ENCODE data around the gene FAM118B.

Gene FAM118B

DNA sequence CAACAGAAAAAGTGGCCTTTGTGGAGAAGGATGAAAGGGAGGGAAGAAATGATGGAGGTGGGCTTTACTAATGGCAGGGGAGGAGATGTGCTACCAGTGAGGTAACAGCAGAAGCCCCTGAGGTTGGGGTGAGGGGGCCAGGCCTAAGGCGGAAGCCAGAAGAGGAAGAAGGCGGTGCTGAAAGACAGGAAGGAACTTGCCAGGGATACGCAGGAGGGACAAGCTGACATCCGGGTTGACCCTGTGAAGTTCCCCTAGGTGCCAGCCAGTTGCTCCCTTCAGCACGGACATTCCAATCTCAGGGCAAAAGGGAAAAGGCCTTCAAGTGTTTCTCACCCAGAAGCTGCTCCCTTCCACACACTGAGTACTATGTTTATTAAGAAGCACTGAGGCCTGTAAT is 69.0 kb downstream of the FAM118B start:
- H3K36me3 ChIP-seq (ENCODE audit: control insufficient read depth in 1 of 2, insufficient read depth in 2 of 2, low read length in 2 of 2): peaks cover 13 to 22% of the 10 kb centered on the region in 2 donors
- no peaks in the 10 kb centered on the region for H3K27me3 ChIP-seq (ENCODE audit: low read depth, low read length)
- no peaks in the 10 kb centered on the region for H3K9me3 ChIP-seq (ENCODE audit: control insufficient read depth in 1 of 2, low read length in 2 of 2)
- H3K27ac ChIP-seq (ENCODE audit: low read length): no peak overlapping the region
- no peak overlapping the region for H3K4me3 ChIP-seq (ENCODE audit: low read depth in 1 of 2, low read length in 2 of 2)
- H3K4me1 ChIP-seq (ENCODE audit: control insufficient read depth in 1 of 2, insufficient read depth in 2 of 2, low read length in 2 of 2): peaks cover 9 to 17% of the 10 kb centered on the region in 2 donors

DNA sequence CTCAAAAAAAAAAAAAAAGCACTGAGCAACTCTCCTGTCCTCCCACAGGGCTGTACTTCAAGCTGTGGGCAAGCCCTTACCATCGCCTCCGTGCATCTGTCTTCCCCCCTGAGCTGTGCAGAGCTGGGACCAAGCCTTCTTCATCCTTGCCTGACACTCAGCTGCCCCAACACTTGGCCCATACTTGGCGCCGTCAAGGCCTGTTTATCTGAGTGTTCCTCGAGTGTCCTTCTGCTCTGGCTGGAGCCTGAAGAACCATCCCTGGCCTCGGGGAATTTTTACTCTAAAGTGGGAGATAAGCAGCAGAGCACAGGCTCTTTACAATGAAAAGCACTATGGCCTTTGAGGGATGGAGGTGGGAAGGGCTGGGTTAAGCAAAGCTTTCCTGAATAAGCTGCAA is 69.7 kb downstream of the FAM118B start:
- no peak overlapping the region for H3K27ac ChIP-seq (ENCODE audit: low read length)
- peaks cover 9 to 17% of the 10 kb centered on the region in 2 donors for H3K4me1 ChIP-seq (ENCODE audit: control insufficient read depth in 1 of 2, insufficient read depth in 2 of 2, low read length in 2 of 2)
- H3K4me3 ChIP-seq (ENCODE audit: low read depth in 1 of 2, low read length in 2 of 2): no peak overlapping the region

GRCh38 chr11:126281666-126282175 is 70.1 kb downstream of the FAM118B start:
- H3K36me3 ChIP-seq (ENCODE audit: control insufficient read depth in 1 of 2, insufficient read depth in 2 of 2, low read length in 2 of 2): peaks cover 5 to 17% of the 10 kb centered on the region in 2 donors
- H3K27ac ChIP-seq (ENCODE audit: low read length): peak overlapping the region; percentile 54
- no peaks in the 10 kb centered on the region for H3K27me3 ChIP-seq (ENCODE audit: low read depth, low read length)
- no peaks in the 10 kb centered on the region for H3K9me3 ChIP-seq (ENCODE audit: control insufficient read depth in 1 of 2, low read length in 2 of 2)
- peak overlapping the region; percentile 73 to 81 for H3K4me3 ChIP-seq (ENCODE audit: low read depth in 1 of 2, low read length in 2 of 2)
- H3K4me1 ChIP-seq (ENCODE audit: control insufficient read depth in 1 of 2, insufficient read depth in 2 of 2, low read length in 2 of 2): peaks cover 9 to 17% of the 10 kb centered on the region in 2 donors

More for the DNA sequence above, 69.7 kb downstream of the FAM118B start:
- Histone ChIP-seq H3K9me3 (ENCODE audit: control insufficient read depth in 1 of 2, low read length in 2 of 2) (no peaks in the 10 kb centered on the region), H3K27me3 (ENCODE audit: low read depth, low read length) (no peaks in the 10 kb centered on the region), H3K36me3 (ENCODE audit: control insufficient read depth in 1 of 2, insufficient read depth in 2 of 2, low read length in 2 of 2) (peaks cover 6 to 17% of the 10 kb centered on the region in 2 donors)

DNA sequence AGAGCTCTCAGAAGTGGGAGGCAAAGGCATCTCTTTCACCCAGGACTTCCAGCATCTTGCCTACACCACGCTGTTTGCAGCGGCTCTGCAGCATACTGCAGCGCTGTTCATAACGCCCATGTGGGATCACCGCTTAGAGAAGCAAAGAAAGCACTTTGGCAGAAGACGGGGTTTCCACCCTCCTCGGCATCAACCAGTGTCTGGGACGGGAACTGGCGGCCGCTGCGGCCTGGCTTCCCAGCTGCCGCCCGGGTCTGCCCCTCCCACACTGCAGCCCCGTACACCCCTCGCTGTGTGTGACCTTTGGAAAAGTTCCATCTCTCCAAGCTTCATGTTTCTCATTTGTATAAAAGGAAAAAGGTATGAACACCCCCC is 70.8 kb downstream of the FAM118B start:
- Histone ChIP-seq H3K9me3 (ENCODE audit: control insufficient read depth in 1 of 2, low read length in 2 of 2) (no peaks in the 10 kb centered on the region), H3K27me3 (ENCODE audit: low read depth, low read length) (no peaks in the 10 kb centered on the region), H3K4me1 (ENCODE audit: control insufficient read depth in 1 of 2, insufficient read depth in 2 of 2, low read length in 2 of 2) (peaks cover 9 to 17% of the 10 kb centered on the region in 2 donors), H3K36me3 (ENCODE audit: control insufficient read depth in 1 of 2, insufficient read depth in 2 of 2, low read length in 2 of 2) (peaks cover 0 to 11% of the 10 kb centered on the region in 2 donors), H3K4me3 (ENCODE audit: low read depth in 1 of 2, low read length in 2 of 2) (peak overlapping the region; percentile 73 to 81), H3K27ac (ENCODE audit: low read length) (peak overlapping the region; percentile 54)

- peaks cover 9 to 17% of the 10 kb centered on the region in 2 donors for H3K4me1 ChIP-seq (ENCODE audit: control insufficient read depth in 1 of 2, insufficient read depth in 2 of 2, low read length in 2 of 2)
- H3K9me3 ChIP-seq (ENCODE audit: control insufficient read depth in 1 of 2, low read length in 2 of 2): no peaks in the 10 kb centered on the region
- no peaks in the 10 kb centered on the region for H3K27me3 ChIP-seq (ENCODE audit: low read depth, low read length)
- H3K36me3 ChIP-seq (ENCODE audit: control insufficient read depth in 1 of 2, insufficient read depth in 2 of 2, low read length in 2 of 2): peaks cover under 1 to 5% of the 10 kb centered on the region in 2 donors
- H3K4me3 ChIP-seq (ENCODE audit: low read depth in 1 of 2, low read length in 2 of 2): peak within 1 kb of the TSS; percentile 81
- peak within 1 kb of the TSS; percentile 74 for H3K27ac ChIP-seq (ENCODE audit: low read length)
Observed at GRCh38 chr11:126282736-126283591, 71.4 kb downstream of the FAM118B start, which contains the start of gene TIRAP. Gene TIRAP, plus strand, starts transcription at chr11:126283093. Its CDS starts 7,802 bp downstream, at chr11:126290895.

DNA sequence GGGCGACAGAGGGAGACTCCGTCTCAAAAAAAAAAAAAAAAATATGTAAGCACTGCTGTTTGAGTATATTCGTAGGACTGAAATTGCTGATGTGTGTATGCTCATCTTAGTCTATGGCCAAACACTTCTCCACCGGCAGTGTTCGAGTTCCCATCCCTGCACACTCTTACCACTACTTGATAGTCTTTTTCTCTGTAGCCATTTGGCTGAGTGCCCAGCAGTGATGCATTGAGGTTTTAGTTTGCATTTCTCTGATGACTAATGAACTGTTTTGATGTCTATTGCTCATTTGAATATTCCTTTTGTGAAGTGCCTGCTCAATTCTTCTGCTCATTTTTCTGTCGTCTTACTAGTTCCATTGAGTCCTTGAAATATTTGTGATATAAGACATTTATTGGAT is 73.2 kb downstream of the FAM118B start:
- peaks cover 9 to 17% of the 10 kb centered on the region in 2 donors for H3K4me1 ChIP-seq (ENCODE audit: control insufficient read depth in 1 of 2, insufficient read depth in 2 of 2, low read length in 2 of 2)
- H3K27me3 ChIP-seq (ENCODE audit: low read depth, low read length): no peaks in the 10 kb centered on the region
- H3K36me3 ChIP-seq (ENCODE audit: control insufficient read depth in 1 of 2, insufficient read depth in 2 of 2, low read length in 2 of 2): peaks cover 3 to 7% of the 10 kb centered on the region in 2 donors
- H3K4me3 ChIP-seq (ENCODE audit: low read depth in 1 of 2, low read length in 2 of 2): no peak overlapping the region
- H3K9me3 ChIP-seq (ENCODE audit: control insufficient read depth in 1 of 2, low read length in 2 of 2): no peaks in the 10 kb centered on the region
- no peak overlapping the region for H3K27ac ChIP-seq (ENCODE audit: low read length)

- H3K36me3 ChIP-seq (ENCODE audit: control insufficient read depth in 1 of 2, insufficient read depth in 2 of 2, low read length in 2 of 2): peaks cover 30 to 31% of the 10 kb centered on the region in 2 donors
- no peak overlapping the region for H3K4me3 ChIP-seq (ENCODE audit: low read depth in 1 of 2, low read length in 2 of 2)
- no peak overlapping the region for H3K27ac ChIP-seq (ENCODE audit: low read length)
- no peaks in the 10 kb centered on the region for H3K27me3 ChIP-seq (ENCODE audit: low read depth, low read length)
- H3K9me3 ChIP-seq (ENCODE audit: control insufficient read depth in 1 of 2, low read length in 2 of 2): no peaks in the 10 kb centered on the region
- peaks cover 4 to 19% of the 10 kb centered on the region in 2 donors for H3K4me1 ChIP-seq (ENCODE audit: control insufficient read depth in 1 of 2, insufficient read depth in 2 of 2, low read length in 2 of 2)
Observed at GRCh38 chr11:126288237-126288636, 76.7 kb downstream of the FAM118B start.

GRCh38 chr11:126290887-126291286 is 79.3 kb downstream of the FAM118B start:
- no peaks in the 10 kb centered on the region for H3K27me3 ChIP-seq (ENCODE audit: low read depth, low read length)
- no peaks in the 10 kb centered on the region for H3K9me3 ChIP-seq (ENCODE audit: control insufficient read depth in 1 of 2, low read length in 2 of 2)
- peaks cover 0 to 8% of the 10 kb centered on the region in 2 donors for H3K4me1 ChIP-seq (ENCODE audit: control insufficient read depth in 1 of 2, insufficient read depth in 2 of 2, low read length in 2 of 2)
- H3K27ac ChIP-seq (ENCODE audit: low read length): no peak overlapping the region
- H3K36me3 ChIP-seq (ENCODE audit: control insufficient read depth in 1 of 2, insufficient read depth in 2 of 2, low read length in 2 of 2): peaks cover 42 to 46% of the 10 kb centered on the region in 2 donors
- H3K4me3 ChIP-seq (ENCODE audit: low read depth in 1 of 2, low read length in 2 of 2): no peak overlapping the region

DNA sequence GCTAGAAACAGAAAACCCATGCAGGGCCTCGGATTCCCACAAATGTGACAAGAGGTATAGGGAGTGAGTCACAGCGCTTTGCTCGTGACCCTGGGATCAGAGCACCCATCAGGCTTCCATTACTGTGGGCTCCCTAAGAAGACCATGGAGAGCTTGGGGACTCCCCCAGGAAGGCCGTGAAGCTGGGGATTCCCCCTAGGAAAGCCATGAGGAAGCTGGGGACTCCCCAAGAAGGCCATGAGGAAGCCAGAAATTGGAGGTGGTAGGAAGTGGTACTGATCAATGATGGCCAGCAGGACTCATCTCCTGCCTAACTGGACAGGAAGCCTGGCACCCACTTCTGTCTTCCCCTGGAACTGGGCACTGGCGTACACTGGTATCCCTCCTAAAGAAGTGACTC is 82.1 kb downstream of the FAM118B start:
- Histone ChIP-seq H3K9me3 (ENCODE audit: control insufficient read depth in 1 of 2, low read length in 2 of 2) (no peaks in the 10 kb centered on the region), H3K36me3 (ENCODE audit: control insufficient read depth in 1 of 2, insufficient read depth in 2 of 2, low read length in 2 of 2) (peaks cover 36 to 47% of the 10 kb centered on the region in 2 donors), H3K4me1 (ENCODE audit: control insufficient read depth in 1 of 2, insufficient read depth in 2 of 2, low read length in 2 of 2) (peaks cover 0 to 8% of the 10 kb centered on the region in 2 donors), H3K27me3 (ENCODE audit: low read depth, low read length) (no peaks in the 10 kb centered on the region), H3K4me3 (ENCODE audit: low read depth in 1 of 2, low read length in 2 of 2) (no peak overlapping the region), H3K27ac (ENCODE audit: low read length) (no peak overlapping the region)

- H3K27me3 ChIP-seq (ENCODE audit: low read depth, low read length): no peaks in the 10 kb centered on the region
- H3K4me3 ChIP-seq (ENCODE audit: low read depth in 1 of 2, low read length in 2 of 2): no peak overlapping the region
- no peaks in the 10 kb centered on the region for H3K9me3 ChIP-seq (ENCODE audit: control insufficient read depth in 1 of 2, low read length in 2 of 2)
- H3K36me3 ChIP-seq (ENCODE audit: control insufficient read depth in 1 of 2, insufficient read depth in 2 of 2, low read length in 2 of 2): peaks cover 22 to 32% of the 10 kb centered on the region in 2 donors
- no peaks in the 10 kb centered on the region for H3K4me1 ChIP-seq (ENCODE audit: control insufficient read depth in 1 of 2, insufficient read depth in 2 of 2, low read length in 2 of 2)
- H3K27ac ChIP-seq (ENCODE audit: low read length): no peak overlapping the region
Observed at GRCh38 chr11:126297004-126297403, 85.4 kb downstream of the FAM118B start.

GRCh38 chr11:126303623-126304456 is 92.3 kb downstream of the FAM118B start, which contains the start of gene DCPS:
Gene DCPS, plus strand, starts transcription at chr11:126304060. Its CDS starts 21 bp downstream, at chr11:126304081.
- Histone ChIP-seq H3K4me3 (ENCODE audit: low read depth in 1 of 2, low read length in 2 of 2) (peak within 1 kb of the TSS; percentile 80), H3K36me3 (ENCODE audit: control insufficient read depth in 1 of 2, insufficient read depth in 2 of 2, low read length in 2 of 2) (no peaks in the 10 kb centered on the region)

More at GRCh38 chr11:126303623-126304456, 92.3 kb downstream of the FAM118B start, which contains the start of gene DCPS:
- Histone ChIP-seq H3K27ac (ENCODE audit: low read length) (peak within 1 kb of the TSS; percentile 90), H3K9me3 (ENCODE audit: control insufficient read depth in 1 of 2, low read length in 2 of 2) (no peaks in the 10 kb centered on the region), H3K27me3 (ENCODE audit: low read depth, low read length) (no peaks in the 10 kb centered on the region), H3K4me1 (ENCODE audit: control insufficient read depth in 1 of 2, insufficient read depth in 2 of 2, low read length in 2 of 2) (peaks cover 4 to 12% of the 10 kb centered on the region in 2 donors)
